ENCODE data around the gene B9D1.

Gene B9D1

GRCh38 chr17:19362277-19363113 lies at the start of gene B9D1:
Gene B9D1 (minus strand): TSS chr17:19362723. CDS start chr17:19362569, 154 bp downstream.
- DNase-seq, result no peak

- no peak for DNase-seq
Observed at GRCh38 chr17:19411631-19412030, 49.1 kb upstream of the B9D1 start.

GRCh38 chr17:19410875-19411620 lies 48.5 kb upstream of the B9D1 start, which contains the start of gene RNF112:
Gene RNF112 (plus strand): TSS chr17:19411232. CDS start chr17:19411409, 177 bp downstream.
- no peak for DNase-seq

GRCh38 chr17:19410091-19410490 lies 47.6 kb upstream of the B9D1 start:
- no peak for DNase-seq

- no peak for DNase-seq
Observed at GRCh38 chr17:19409509-19409908, 47.0 kb upstream of the B9D1 start.

- no peak for DNase-seq
Observed at GRCh38 chr17:19409066-19409465, 46.5 kb upstream of the B9D1 start.

- no peak for DNase-seq
Observed at GRCh38 chr17:19408346-19408710, 45.8 kb upstream of the B9D1 start.

GRCh38 chr17:19407601-19408345 lies 45.2 kb upstream of the B9D1 start:
- no peak for DNase-seq

- no peak for DNase-seq
Observed at GRCh38 chr17:19405114-19405513, 42.6 kb upstream of the B9D1 start.

GRCh38 chr17:19404264-19404663 lies 41.7 kb upstream of the B9D1 start:
- no peak for DNase-seq

- DNase-seq, result no peak
Observed at GRCh38 chr17:19403021-19403420, 40.5 kb upstream of the B9D1 start.

GRCh38 chr17:19402171-19402570 lies 39.6 kb upstream of the B9D1 start:
- no peak for DNase-seq

- DNase-seq, result no peak
Observed at GRCh38 chr17:19401321-19402010, 38.9 kb upstream of the B9D1 start.

- DNase-seq, result no peak
Observed at GRCh38 chr17:19399750-19400450, 37.4 kb upstream of the B9D1 start.

- DNase-seq, result no peak
Observed at GRCh38 chr17:19398301-19399181, 36.0 kb upstream of the B9D1 start.

- DNase-seq, result no peak
Observed at GRCh38 chr17:19397556-19398041, 35.1 kb upstream of the B9D1 start.

- no peak for DNase-seq
Observed at GRCh38 chr17:19392303-19392702, 29.8 kb upstream of the B9D1 start.

- no peak for DNase-seq
Observed at GRCh38 chr17:19391432-19391831, 28.9 kb upstream of the B9D1 start.

- DNase-seq, result no peak
Observed at GRCh38 chr17:19390951-19391350, 28.4 kb upstream of the B9D1 start.

GRCh38 chr17:19388791-19389785 lies 26.6 kb upstream of the B9D1 start:
- DNase-seq, result no peak

Data from NCI-H187 treated with DMSO at 0.1 percent for 48 hours (cell line).